GM15510 (cell line): ENCODE results near the gene CREBBP.

Experiments
- POLR2A ChIP-seq: IDR thresholded peaks from 3 replicates; pipeline ENCODE4 v1.6.1; 2011; ENCODE audit warnings: borderline replicate concordance; ENCODE audit not compliant: insufficient read length; ENCODE audit errors: extremely low read depth

CREBBP gene

DNA sequence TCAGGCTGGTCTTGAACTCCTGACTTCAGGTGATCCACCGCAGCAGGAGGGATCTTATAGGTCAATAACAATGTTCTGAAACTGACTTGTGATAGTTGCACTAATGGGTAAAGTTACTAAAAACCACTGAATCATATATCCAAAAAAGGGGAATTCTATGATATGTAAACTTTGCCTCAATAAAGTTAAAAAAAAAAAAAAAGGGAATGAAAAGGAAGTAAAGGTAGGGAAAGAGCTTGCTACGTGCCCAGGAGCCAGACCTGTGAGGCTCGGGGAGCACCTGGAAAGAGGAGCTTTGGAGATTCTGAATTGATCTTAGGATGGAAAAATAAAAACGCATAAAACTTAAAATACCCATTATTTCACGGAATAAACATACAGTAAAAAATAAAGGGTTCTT, 142.4 kb downstream of the CREBBP start:
- TF ChIP-seq POLR2A, result no peak

DNA sequence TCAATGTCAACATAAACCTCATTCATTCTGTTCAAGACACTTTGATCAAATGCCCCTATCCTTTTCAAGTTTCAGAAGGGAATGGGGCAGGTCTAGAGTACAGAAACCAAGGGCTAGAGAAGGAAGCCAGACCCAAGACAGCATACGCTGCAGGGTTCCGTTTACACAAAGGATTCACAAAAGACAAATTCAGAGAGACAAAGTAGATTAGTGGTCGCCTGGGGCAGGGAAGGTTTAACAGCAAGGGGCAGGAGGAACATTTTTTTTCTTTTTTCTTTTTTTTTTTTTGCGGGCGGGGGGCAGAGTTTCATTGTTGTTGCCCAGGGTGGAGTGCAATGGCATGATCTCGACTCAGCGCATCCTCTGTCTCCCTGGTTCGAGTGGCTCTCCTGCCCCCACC, 143.3 kb downstream of the CREBBP start:
- TF ChIP-seq POLR2A, result no peak

DNA sequence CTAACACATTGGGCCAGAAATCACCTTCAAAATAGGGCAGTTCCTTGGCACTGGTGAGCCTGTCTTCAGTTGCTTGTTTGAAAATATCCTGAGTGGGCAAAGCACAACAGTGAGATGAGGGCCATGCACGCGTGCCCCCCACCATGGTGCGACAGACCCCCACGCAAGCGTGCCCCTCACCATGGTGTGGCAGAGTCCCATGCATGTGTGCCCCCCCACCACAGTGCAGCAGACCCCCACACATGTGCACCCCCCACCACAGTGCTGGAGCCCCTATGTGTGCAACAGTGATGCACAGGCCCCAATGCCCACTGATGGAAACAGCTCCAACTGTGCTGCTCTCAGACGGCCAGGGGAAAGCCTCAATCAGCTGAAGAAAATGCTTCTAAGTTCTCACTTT, 144.4 kb downstream of the CREBBP start:
- TF ChIP-seq POLR2A, result no peak

DNA sequence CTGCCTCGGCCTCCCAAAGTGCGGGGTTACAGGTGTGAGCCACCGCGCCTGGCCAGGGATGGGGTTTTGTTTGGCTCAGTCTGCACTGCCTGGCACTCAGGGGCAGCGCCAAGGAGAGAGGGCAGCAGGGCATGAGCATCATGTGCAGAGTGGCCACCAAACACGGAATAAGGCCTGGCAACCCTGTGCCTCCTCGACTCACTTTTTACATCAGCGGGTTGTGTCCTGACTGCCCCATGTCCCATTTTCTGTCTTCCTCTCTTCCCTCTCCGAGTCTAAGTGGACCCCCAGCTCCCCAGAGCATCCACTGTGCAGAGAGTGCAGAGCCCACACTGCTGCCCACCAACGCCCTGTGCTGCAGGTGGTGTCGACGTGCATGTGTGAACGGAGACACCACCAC, 145.0 kb downstream of the CREBBP start:
- TF ChIP-seq POLR2A, result no peak

DNA sequence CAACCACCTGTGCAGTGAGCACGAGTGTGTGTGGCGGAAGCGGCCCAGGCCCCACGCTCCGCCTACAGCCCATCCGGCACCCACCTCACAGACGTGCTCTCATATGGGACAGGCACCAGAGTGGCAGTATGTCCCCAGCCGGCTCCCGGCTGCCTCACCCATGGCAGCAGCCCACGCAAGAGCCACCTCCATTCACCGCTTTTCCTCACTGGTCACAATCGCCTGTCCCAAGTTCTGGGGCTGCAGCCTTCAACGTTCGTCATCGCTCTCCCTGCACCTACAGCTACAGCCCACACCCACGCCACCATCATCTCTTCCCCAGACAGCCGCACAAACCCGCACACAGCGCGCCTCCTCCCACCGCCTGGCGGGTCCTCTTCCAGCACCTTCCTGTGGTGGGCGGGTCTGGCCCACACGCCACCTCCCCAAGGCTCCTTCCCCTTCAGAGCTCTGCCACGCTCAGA, 145.7 kb downstream of the CREBBP start:
- no peak for TF ChIP-seq POLR2A

DNA sequence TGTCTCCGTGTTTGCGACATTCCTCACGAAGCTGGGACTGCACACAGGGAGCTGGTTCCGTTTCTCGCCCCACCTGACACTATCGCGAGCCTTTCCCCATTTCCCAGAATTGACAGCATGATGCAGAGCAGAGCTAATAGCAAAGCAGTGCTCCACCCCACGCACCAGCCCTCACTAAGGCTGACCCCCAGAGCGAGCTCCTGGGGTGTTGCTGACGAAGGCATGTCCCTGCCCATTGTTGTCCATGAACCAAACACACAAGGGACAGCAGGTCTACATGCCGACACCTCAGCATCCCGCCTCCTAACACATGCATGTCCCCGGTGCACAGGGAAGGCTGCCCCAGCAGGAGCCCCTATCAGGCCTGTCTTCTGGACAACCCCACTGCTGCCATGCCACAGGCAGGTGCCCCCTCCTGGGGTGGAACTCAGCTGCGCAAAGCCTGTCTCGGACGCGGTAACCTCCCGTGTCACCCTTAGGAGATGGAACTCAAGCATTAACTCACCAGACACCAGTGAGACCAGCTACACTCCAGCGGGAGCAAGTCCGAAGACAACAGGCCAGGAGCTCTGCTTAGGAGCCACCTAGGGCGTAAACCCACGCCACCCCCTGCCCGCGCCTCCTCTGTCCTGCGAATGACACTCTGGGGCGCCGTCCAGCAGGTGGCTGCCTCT, 146.3 kb downstream of the CREBBP start:
- no peak for TF ChIP-seq POLR2A

DNA sequence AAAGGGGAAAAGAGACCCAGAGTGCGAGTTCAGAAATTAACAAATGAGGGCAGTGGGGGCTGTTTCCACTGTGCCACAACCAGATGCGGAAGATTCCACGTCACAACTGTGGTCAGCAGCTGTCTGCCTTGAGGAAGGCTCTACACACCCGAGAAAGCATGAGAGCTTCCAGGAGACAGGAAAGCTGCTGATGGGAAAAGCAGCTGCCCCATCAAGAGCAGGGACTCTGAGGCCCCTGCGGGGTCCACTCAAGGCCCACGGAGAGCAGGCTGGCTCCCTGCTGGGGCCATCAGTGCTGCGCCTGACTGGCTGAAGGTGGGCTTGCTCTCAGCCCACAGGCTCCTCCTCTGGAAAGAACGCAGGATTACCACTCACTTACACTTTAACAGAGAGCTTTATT, 148.3 kb downstream of the CREBBP start:
- TF ChIP-seq POLR2A, result no peak

DNA sequence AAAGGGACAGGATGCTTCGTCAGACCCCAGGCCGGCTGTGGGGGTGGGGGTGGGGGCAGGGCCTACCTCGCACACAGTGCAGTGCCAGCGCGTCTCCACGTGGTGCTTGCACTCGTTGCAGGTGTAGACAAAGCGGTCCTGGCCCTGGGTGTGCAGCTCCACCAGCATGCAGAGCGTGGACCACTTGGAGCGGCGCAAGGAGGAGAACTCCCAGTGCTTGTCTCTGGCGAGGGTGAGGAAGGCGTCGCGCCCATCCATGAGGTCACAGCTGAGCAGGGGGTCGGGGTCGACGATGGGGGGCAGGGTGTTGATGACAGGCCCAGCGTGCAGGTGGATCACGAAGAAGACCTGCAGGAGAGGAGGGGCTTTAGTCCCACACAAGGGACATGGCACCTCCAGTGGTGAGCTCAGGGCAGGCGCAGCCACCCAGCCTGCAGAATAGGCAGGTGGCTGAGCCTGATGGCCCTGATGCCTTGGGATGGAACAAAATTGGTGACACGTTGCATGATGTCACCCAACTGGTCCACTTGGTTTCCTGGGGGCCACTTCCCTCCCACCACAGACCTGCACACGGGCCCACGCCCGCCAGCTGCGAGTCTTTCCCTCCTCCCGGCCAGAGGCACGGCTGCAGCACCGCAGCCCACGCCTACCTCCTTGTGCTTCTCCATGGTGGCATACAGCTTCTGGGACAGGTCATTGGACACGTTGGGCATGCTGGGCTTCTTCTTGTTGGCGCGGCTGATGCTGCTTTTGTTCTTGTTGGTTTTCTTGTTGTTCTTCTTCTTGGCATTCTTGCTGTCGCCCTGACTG, 149.2 kb downstream of the CREBBP start:
- TF ChIP-seq POLR2A, result no peak

DNA sequence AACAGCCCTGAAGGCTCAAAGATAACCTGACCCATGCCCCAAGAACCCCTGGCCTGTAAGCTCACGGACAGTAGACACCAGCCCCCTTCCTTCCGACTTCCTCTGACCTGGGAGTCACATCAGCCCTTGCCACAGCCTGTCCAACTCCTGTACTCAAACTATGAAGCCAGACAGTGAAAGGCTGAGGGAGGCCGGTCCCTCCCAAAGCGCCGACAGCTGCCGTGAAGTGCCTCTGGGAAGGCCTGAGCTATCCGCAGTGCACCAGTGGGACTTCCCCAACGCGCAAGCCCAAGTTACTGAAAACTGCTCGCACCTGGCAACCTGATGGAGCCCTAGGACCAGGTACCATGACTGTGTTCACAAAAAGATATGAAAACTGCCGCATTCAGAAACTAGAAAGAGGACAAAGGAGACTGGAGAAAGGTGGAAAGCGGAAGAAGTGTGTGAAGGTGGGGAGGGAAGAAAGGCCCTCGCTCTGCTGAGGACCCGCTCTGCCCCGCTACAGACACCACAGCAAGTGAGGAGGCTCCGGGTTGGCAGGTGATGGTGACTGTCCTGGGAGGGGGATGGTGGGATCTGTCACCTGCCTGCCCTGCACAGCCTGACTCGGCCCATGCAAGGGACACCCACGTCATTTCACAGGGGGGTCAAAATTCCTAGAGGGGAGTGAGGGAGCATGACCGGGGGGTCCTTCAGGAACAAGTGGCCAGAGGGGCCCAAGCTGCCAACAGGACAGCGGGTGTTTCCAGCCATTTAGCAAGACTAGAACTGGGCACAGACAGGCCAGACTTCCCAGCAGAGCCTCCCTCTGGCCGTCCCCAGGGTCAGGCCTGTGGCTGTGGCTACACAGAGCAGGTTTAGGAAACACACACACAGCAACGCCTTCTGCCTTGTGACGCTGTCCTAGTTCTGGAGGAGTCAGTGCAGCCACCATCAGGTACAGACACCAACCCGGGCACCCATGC, 150.1 kb downstream of the CREBBP start:
- no peak for TF ChIP-seq POLR2A

DNA sequence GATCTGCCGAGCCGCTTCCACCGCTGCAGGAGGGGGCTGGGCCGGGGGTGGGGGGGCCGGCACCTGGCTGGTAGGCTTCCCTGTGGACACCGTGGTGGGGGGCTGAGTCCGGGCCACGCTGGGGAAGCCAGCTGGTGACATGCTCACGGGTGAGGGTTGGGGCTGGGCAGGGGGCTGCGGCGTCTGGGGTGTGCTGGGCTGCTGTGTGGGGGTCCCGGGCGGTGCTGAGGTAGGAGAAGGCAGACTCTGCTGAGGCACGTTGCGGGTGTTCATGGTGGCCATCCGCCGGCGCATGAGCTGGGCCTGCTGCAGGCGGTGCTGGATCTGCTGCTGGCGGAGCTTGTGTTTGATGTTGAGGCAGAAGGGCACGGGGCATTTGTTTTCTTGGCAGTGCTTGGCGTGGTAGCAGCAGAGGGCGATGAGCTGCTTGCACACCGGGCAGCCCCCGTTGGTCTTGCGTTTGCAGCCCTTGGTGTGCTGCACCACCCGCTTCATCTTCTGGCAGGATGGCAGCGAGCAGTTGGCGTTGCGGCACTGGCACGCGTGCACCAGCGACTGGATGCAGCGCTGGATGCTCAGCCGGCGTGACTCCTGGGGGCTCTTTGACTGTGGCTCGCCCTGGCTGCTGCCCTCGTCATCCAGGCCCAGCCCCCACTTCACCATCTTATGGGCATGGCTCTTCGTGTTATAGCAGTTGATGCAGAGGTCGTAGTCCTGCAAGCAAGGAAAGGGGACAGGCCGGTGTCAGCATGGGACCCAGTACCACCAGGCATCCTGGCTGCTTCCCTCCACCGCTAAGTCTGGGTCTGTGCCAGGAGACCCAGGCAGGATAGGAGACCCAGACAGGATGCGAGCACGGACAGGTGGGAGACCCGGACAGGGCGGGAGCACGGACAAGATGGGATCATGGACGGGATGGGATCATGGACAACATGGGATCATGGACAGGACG, 151.1 kb downstream of the CREBBP start:
- no peak for TF ChIP-seq POLR2A

DNA sequence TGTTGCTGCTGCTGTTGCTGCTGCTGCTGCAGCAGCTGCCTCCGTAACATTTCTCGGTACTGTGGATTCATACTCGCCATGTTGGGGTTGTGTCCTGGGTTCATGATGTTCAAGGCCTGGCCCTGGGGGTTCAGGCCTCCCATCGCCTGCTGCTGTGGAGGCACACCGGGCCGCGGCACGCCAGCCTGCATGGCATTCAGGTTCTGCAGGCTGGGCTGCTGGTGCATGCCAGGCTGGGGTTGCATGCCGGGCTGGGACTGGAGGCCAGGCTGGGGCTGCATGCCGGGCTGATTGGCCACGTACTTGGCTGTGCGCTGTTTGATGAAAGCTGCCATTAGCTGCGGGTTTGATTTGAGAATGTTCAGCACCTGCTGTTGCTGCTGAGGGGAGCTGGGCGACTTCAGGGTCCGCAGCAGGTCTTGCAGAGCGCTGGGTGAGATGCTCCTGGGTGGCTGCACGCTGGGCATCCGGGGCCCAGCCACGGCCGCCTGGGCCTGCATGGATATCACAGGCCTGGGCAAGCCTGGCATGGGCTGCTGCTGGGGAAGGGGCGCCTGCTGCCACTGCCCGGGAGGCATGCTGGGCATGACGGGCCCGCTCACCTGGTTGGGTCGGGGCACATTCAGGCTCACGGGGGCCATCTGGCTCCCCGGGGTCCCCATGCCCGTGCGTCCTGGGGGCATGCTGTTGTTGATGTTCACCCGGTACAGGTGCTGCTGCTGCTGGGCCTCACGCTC, 151.9 kb downstream of the CREBBP start:
- no peak for TF ChIP-seq POLR2A

DNA sequence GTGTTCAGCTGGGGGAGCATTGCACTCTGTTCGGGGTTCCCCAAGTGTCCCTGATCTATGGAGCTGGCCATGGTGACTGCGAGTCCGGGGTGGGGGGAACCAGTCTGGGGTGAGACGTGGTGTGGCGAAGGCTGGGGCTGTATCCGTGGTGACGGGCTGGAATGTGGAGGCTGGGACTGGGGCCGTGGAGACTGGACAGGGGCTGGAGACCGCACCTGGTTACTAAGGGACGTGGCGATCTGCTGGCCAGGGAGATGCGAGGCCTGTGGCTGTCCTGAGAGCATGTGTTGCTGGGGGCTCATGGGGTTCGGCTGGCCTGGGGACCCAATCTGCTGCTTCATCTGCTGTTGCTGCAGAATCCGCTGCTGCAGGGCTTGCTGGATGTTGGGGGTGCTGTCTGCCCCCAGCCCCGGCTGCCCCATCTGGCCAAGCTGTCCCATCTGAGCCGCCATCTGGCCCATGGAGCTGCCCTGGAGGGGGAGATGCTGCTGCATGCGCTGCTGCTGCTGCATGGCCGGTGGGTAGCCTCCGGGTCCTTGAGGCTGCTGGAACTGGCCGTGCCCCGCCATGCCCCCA, 152.6 kb downstream of the CREBBP start:
- TF ChIP-seq POLR2A, result no peak
